Lower leg skin (tissue), 3 donors: Measurements from ENCODE around the gene CACNA1G.

ENCODE experiments used
- POLR2A ChIP-seq, 2 donors: fragments of 450-650 bp; IDR thresholded peaks; one replicate each; pipeline ENCODE4 v1.6.1; 2016 to 2017; ENCODE audit warnings: antibody characterized with exemption in 2 of 2, mild to moderate bottlenecking in 1 of 2, moderate library complexity in 1 of 2
- TF ChIP-seq, protein P1 (sequence below), 3 donors: fragments of 450-650 bp; IDR thresholded peaks; one replicate each; pipeline ENCODE4 v1.5.1; 2016; ENCODE audit warnings: antibody characterized with exemption in 3 of 3, mild to moderate bottlenecking in 3 of 3, moderate library complexity in 2 of 3

GRCh38 chr17:50520483-50520882, 40.0 kb upstream of the CACNA1G start:
- TF ChIP-seq, protein P1, sequence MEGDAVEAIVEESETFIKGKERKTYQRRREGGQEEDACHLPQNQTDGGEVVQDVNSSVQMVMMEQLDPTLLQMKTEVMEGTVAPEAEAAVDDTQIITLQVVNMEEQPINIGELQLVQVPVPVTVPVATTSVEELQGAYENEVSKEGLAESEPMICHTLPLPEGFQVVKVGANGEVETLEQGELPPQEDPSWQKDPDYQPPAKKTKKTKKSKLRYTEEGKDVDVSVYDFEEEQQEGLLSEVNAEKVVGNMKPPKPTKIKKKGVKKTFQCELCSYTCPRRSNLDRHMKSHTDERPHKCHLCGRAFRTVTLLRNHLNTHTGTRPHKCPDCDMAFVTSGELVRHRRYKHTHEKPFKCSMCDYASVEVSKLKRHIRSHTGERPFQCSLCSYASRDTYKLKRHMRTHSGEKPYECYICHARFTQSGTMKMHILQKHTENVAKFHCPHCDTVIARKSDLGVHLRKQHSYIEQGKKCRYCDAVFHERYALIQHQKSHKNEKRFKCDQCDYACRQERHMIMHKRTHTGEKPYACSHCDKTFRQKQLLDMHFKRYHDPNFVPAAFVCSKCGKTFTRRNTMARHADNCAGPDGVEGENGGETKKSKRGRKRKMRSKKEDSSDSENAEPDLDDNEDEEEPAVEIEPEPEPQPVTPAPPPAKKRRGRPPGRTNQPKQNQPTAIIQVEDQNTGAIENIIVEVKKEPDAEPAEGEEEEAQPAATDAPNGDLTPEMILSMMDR (IDR thresholded peaks at IDR 0.05): no peak
- no peak for TF ChIP-seq POLR2A (IDR thresholded peaks at IDR 0.05)
